Measurements from ENCODE around the gene CDH23.

The CDH23 gene

GRCh38 chr10:71393841-71394475, 2.8 kb upstream of the CDH23 start:
- no peak for DNase-seq

- no peak for DNase-seq
Observed at GRCh38 chr10:71394926-71395562, 1.7 kb upstream of the CDH23 start.

- no peak for DNase-seq
Observed at GRCh38 chr10:71395621-71396020, 1.1 kb upstream of the CDH23 start.

GRCh38 chr10:71396084-71396710, 523 bp upstream of the CDH23 start:
- no peak for DNase-seq

- DNase-seq = no peak
Observed at GRCh38 chr10:71397296-71398212, 834 bp downstream of the CDH23 start.

GRCh38 chr10:71398976-71399375, 2.3 kb downstream of the CDH23 start:
- no peak for DNase-seq

- no peak for DNase-seq
Observed at GRCh38 chr10:71399946-71400345, 3.2 kb downstream of the CDH23 start.

GRCh38 chr10:71401056-71401455, 4.3 kb downstream of the CDH23 start:
- no peak for DNase-seq

- no peak for DNase-seq
Observed at GRCh38 chr10:71402005-71402404, 5.3 kb downstream of the CDH23 start.

GRCh38 chr10:71404503-71405295, 8.0 kb downstream of the CDH23 start:
- no peak for DNase-seq

- no peak for DNase-seq
Observed at GRCh38 chr10:71406878-71407277, 10.2 kb downstream of the CDH23 start.

- DNase-seq = no peak
Observed at GRCh38 chr10:71408436-71409225, 11.9 kb downstream of the CDH23 start.

GRCh38 chr10:71409516-71410104, 12.9 kb downstream of the CDH23 start:
- DNase-seq = no peak

- no peak for DNase-seq
Observed at GRCh38 chr10:71413581-71413980, 16.9 kb downstream of the CDH23 start.

GRCh38 chr10:71414359-71414758, 17.6 kb downstream of the CDH23 start:
- no peak for DNase-seq

GRCh38 chr10:71419002-71419540, 22.4 kb downstream of the CDH23 start:
- DNase-seq = no peak

GRCh38 chr10:71419750-71420149, 23.0 kb downstream of the CDH23 start:
- no peak for DNase-seq

- no peak for DNase-seq
Observed at GRCh38 chr10:71421075-71421434, 24.3 kb downstream of the CDH23 start.

GRCh38 chr10:71423250-71423649, 26.5 kb downstream of the CDH23 start:
- DNase-seq = no peak

- DNase-seq = no peak
Observed at GRCh38 chr10:71423901-71424300, 27.2 kb downstream of the CDH23 start.

All from activated T-cell treated with anti-CD3 and anti-CD28 coated beads for 4 hours (primary cell).